Body of pancreas (tissue), 4 donors: ENCODE data around the gene CTNNA2. TPM values are rescaled to one million over a fixed set of nuclear protein-coding genes. Genes with fewer than 3 reads are reported as not detected.

Experiments
- ATAC-seq: fragments of 150-250 bp; one replicate; pipeline ENCODE4 v1.9.1; 2016
- DNase-seq, 4 donors: peaks; one replicate each; pipeline ENCODE4 v3.0.0-alpha.2; 2019
- H3K27ac ChIP-seq, 4 donors: fragments of 200-600 bp; sonication (generic); 1 replicate in 3 of 4; 2 replicates in 1 of 4; pipeline versions ENCODE4 v1.5.1 to v1.6.1; 2016 to 2019; ENCODE audit warnings: mild to moderate bottlenecking in 1 of 4, mixed read lengths in 1 of 4, moderate library complexity in 1 of 4
- H3K27me3 ChIP-seq, 2 donors: fragments of 200-600 bp; sonication (generic); one replicate each; pipeline ENCODE4 v1.6.0; 2016; ENCODE audit warnings: mild to moderate bottlenecking in 1 of 2
- H3K36me3 ChIP-seq, 2 donors: fragments of 200-600 bp; sonication (generic); replicated peaks in 1 of 2; 2 replicates each; pipeline ENCODE4 v1.5.1; 2016; ENCODE audit warnings: low read depth in 2 of 2; ENCODE audit not compliant: insufficient read depth in 1 of 2
- H3K4me1 ChIP-seq: fragments of 200-600 bp; sonication (generic); one replicate; pipeline ENCODE4 v1.6.0; 2016
- H3K4me3 ChIP-seq, 2 donors: fragments of 200-600 bp; sonication (generic); 1 replicate in 1 of 2; 2 replicates in 1 of 2; pipeline ENCODE4 v1.5.1; 2016 to 2019
- H3K9me3 ChIP-seq, 3 donors: fragments of 200-600 bp; sonication (generic); 1 replicate in 2 of 3; 2 replicates in 1 of 3; pipeline ENCODE4 v1.5.1; 2016
- CTCF ChIP-seq, 7 experiments: fragments of 450-650 bp in 4 of 7; fragments of 200-600 bp in 3 of 7; sonication (generic) in 3 of 7; IDR thresholded peaks; one replicate each; pipeline ENCODE4 v1.5.1; 2016 to 2019; ENCODE audit warnings: antibody characterized with exemption in 7 of 7
- POLR2A ChIP-seq, 3 donors: fragments of 450-650 bp; IDR thresholded peaks; one replicate each; pipeline ENCODE4 v1.6.1; 2016; ENCODE audit warnings: antibody characterized with exemption in 3 of 3, mild to moderate bottlenecking in 2 of 3
- WGBS, 2 donors: methylation state at CpG; one replicate each; pipeline ENCODE4 v1.1.5; 2017; 5-methylcytosine and 5-hydroxymethylcytosine counted together
- intact Hi-C: fragments of 100-400 bp; cut with DNase I; formaldehyde crosslinking; loops from one replicate; pipeline ENCODE4 v1.15.1; 2023
- total RNA-seq, 2 donors: library from RNA; depleted of rRNA; stranded (reverse); fragments of >200 nt; gene quantifications; one replicate each; pipeline ENCODE4 v1.1.0, GENCODE V29; 2016

CTNNA2 gene
- total RNA-seq, 2 donors from 2014 or later, result 0.52 to 29.3 TPM

DNA sequence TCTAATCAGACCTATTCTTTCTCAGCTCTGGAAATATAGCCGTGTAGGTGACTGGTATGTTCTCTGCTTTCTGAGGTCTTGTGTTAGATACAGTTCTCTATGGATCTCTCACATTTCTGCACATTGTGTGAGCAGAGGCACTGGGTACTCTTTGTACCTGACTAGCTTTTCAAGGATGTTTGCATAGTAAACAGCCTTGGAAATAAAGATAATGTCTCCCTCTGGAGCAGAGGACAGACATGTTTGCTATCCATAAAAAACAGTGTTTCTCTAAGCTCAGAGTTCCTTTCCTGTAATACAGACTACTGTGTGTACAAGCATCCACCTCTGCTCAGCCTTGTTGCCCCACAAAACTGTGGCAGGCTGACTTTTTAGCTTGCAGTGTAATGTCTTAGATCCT lies 279.2 kb downstream of the CTNNA2 start:
- TF ChIP-seq POLR2A (IDR thresholded peaks at IDR 0.05) (no peak), CTCF (IDR thresholded peaks at IDR 0.05) (peak in 1 of 7 experiments; percentile 11)
- WGBS, 2 donors, result 16% methylated on average over 1 of the region's 1 CpG
- no peak overlapping the region for H3K27ac ChIP-seq
- DNase-seq (peak in 2 of 4 donors; percentile 14 to 19), ATAC-seq (peak; percentile 85)
- H3K27me3 ChIP-seq, result no peaks in the 10 kb centered on the region
- H3K9me3 ChIP-seq, result no peaks in the 10 kb centered on the region
- no peaks in the 10 kb centered on the region for H3K36me3 ChIP-seq
- peaks cover 13% of the 10 kb centered on the region for H3K4me1 ChIP-seq
- intact Hi-C loops, result no loop called here
- no peak overlapping the region for H3K4me3 ChIP-seq

DNA sequence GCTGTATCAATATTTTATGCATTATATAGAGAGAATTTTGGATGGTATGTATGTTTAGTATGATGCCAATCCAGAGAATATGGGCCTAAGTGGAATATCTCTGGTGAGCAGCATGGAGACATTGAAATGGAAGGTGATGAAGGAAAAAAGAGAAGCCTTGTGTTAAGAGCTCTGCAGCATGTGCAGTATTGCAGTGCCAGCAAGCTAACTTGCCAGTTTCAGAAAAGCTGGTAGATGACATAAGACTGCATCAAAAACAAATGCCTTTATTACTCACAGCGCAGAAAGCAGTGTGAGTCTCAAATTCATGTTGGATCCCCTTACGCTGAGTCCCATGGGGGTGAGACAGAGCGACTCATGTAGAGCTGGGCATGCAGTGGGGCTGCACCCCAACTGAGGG lies 280.2 kb downstream of the CTNNA2 start:
- no peak overlapping the region for H3K4me3 ChIP-seq
- H3K27me3 ChIP-seq, result no peaks in the 10 kb centered on the region
- H3K27ac ChIP-seq, result no peak overlapping the region
- peaks cover 13% of the 10 kb centered on the region for H3K4me1 ChIP-seq
- no peak for DNase-seq
- no peaks in the 10 kb centered on the region for H3K36me3 ChIP-seq
- intact Hi-C loops, result no loop called here
- ATAC-seq, result no peak
- no peaks in the 10 kb centered on the region for H3K9me3 ChIP-seq
- WGBS, 2 donors, result 92 to 100% methylated on average over 3 of the region's 3 CpGs
- TF ChIP-seq CTCF (IDR thresholded peaks at IDR 0.05) (no peak), POLR2A (IDR thresholded peaks at IDR 0.05) (no peak)

- intact Hi-C loops, result no loop called here
- no peak for ATAC-seq
- Histone ChIP-seq H3K9me3 (no peaks in the 10 kb centered on the region), H3K36me3 (no peaks in the 10 kb centered on the region), H3K27ac (no peak overlapping the region), H3K27me3 (no peaks in the 10 kb centered on the region), H3K4me3 (no peak overlapping the region), H3K4me1 (peaks cover 9% of the 10 kb centered on the region)
- no peak for DNase-seq
- TF ChIP-seq CTCF (IDR thresholded peaks at IDR 0.05) (no peak), POLR2A (IDR thresholded peaks at IDR 0.05) (no peak)
- 74 to 87% methylated on average over 2 of the region's 2 CpGs for WGBS, 2 donors
These were observed 283.8 kb downstream of the CTNNA2 start for GRCh38 chr2:79796641-79797040.

DNA sequence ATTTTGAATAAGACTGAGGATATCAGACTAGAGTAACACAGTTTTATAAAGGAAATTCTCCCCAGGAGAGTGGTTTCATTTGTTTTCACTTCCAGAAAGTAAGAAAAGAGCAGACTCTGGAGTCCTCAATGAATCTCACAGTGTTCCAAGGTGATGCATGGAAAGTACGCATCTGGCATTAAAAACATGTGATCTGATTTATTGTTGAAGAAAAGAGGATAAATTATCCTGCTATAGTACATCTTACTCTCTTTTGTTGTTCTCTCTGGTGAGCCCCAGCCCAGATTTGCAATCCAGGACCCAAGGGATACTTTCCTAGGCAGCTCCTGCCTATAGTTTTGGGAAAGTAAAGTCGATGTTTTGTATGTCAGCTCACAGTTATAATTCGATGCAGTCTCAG lies 285.9 kb downstream of the CTNNA2 start:
- WGBS, 2 donors, result 58 to 84% methylated on average over 3 of the region's 3 CpGs

More for the DNA sequence above, 285.9 kb downstream of the CTNNA2 start:
- DNase-seq (no peak), ATAC-seq (no peak)
- Histone ChIP-seq H3K9me3 (no peaks in the 10 kb centered on the region), H3K4me3 (no peak overlapping the region), H3K27ac (no peak overlapping the region), H3K4me1 (no peaks in the 10 kb centered on the region), H3K36me3 (no peaks in the 10 kb centered on the region), H3K27me3 (no peaks in the 10 kb centered on the region)
- TF ChIP-seq CTCF (IDR thresholded peaks at IDR 0.05) (no peak), POLR2A (IDR thresholded peaks at IDR 0.05) (no peak)
- intact Hi-C loops, result no loop called here
